Gastroesophageal sphincter (tissue), 3 donors: ENCODE results near the gene UBE2I.

Experiments used
- EP300 ChIP-seq: sonication (generic); formaldehyde crosslinking; IDR thresholded peaks from one replicate; pipeline ENCODE4 v1.6.1; 2017; ENCODE audit warnings: antibody characterized with exemption, mild to moderate bottlenecking
- POLR2A ChIP-seq, 2 donors: fragments of 450-650 bp; IDR thresholded peaks; one replicate each; pipeline ENCODE4 v1.6.1; 2017; ENCODE audit warnings: antibody characterized with exemption in 2 of 2, mild to moderate bottlenecking in 2 of 2, moderate library complexity in 1 of 2
- POLR2AphosphoS5 ChIP-seq: sonication (generic); formaldehyde crosslinking; IDR thresholded peaks from one replicate; pipeline ENCODE4 v1.6.1; 2017; ENCODE audit warnings: antibody characterized with exemption
- TF ChIP-seq, protein P1 (sequence below), 4 experiments: fragments of 200-600 bp in 2 of 4; fragments of 450-650 bp in 2 of 4; sonication (generic) in 1 of 4; IDR thresholded peaks; one replicate each; pipeline ENCODE4 v1.5.1; 2017 to 2019; ENCODE audit warnings: antibody characterized with exemption in 4 of 4, mild to moderate bottlenecking in 2 of 4, moderate library complexity in 2 of 4

DNA sequence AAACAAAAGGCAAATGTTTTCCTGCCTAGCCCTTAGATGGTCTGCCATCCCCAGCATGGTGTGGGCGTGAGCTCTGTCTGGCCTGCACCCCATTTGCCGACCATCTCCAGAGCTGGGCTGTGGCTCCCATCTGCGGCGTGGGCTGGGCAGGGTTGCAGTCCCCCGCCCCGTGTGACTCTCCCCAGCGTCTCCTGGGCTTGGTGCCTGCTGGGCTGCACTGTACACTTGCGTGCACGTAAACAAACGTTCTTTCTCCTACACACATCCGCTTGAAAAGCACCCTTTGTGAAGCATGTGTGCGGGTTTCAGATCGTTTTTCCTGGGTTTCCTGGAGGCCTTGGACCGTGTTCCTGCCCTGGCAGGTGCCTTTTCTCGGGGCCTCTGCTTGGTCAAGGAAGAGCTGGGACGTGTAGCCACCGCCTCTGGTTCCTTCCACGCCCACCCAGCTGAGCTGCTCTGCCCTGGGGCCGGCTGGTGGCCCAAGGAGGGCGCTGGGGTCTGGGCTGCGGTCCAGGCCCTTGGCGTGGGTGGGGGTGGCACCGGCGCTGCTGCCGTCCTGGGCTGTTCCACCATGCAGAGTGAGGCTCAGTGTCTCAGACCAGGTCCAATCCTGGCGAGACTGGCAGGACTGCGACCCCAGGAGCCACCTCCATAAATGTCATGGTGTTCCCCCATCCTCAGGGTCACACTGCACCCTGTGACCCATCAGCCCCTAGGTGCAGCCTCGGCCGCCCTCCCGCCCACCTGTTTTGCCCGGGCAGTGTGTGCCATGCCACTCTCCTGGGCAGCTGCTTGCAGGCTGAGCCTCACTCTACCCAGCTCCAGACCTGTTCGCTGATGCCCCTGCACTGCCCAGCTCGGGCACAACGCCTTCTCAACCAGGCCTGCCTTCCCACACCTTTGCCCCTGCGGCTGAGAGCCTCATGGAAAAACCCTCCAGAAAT lies 14.1 kb downstream of the UBE2I start:
- TF ChIP-seq, protein P1, sequence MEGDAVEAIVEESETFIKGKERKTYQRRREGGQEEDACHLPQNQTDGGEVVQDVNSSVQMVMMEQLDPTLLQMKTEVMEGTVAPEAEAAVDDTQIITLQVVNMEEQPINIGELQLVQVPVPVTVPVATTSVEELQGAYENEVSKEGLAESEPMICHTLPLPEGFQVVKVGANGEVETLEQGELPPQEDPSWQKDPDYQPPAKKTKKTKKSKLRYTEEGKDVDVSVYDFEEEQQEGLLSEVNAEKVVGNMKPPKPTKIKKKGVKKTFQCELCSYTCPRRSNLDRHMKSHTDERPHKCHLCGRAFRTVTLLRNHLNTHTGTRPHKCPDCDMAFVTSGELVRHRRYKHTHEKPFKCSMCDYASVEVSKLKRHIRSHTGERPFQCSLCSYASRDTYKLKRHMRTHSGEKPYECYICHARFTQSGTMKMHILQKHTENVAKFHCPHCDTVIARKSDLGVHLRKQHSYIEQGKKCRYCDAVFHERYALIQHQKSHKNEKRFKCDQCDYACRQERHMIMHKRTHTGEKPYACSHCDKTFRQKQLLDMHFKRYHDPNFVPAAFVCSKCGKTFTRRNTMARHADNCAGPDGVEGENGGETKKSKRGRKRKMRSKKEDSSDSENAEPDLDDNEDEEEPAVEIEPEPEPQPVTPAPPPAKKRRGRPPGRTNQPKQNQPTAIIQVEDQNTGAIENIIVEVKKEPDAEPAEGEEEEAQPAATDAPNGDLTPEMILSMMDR (IDR thresholded peaks at IDR 0.05) = no peak
- no peak for TF ChIP-seq POLR2AphosphoS5
- no peak for TF ChIP-seq POLR2A (IDR thresholded peaks at IDR 0.05)
- no peak for TF ChIP-seq EP300
